Activated naive CD8-positive, alpha-beta T cell treated with anti-CD3 and anti-CD28 coated beads, Interleukin-2, amount 50 U/mL, for 24 hours (primary cell): ENCODE measurements around the gene ECSCR.

ENCODE experiments used
- ATAC-seq: fragments of 150-1000 bp; cut with Tn5 transposase; one replicate; pipeline ENCODE4 v1.10.0; 2021
- DNase-seq: peaks from one replicate; pipeline ENCODE4 v3.0.0; 2021
- H3K27ac Mint-ChIP-seq: one replicate; pipeline ENCODE4 v1.8.0; 2021; ENCODE audit warnings: mild to moderate bottlenecking, mixed read lengths
- H3K27me3 Mint-ChIP-seq: one replicate; pipeline ENCODE4 v1.8.0; 2021; ENCODE audit warnings: mixed read lengths
- H3K36me3 Mint-ChIP-seq: one replicate; pipeline ENCODE4 v1.8.0; 2021; ENCODE audit warnings: low read depth, mixed read lengths
- H3K4me1 Mint-ChIP-seq: one replicate; pipeline ENCODE4 v1.8.0; 2021; ENCODE audit warnings: mixed read lengths
- H3K4me3 Mint-ChIP-seq: one replicate; pipeline ENCODE4 v1.8.0; 2021; ENCODE audit warnings: mild to moderate bottlenecking, moderate library complexity, mixed read lengths
- H3K9me3 Mint-ChIP-seq: one replicate; pipeline ENCODE4 v1.8.0; 2021; ENCODE audit warnings: mixed read lengths

The ECSCR gene

GRCh38 chr5:139402561-139403158, 59.9 kb downstream of the ECSCR start:
- H3K27ac Mint-ChIP-seq: peak overlapping the region; percentile 99
- DNase-seq: peak; percentile 44
- H3K27me3 Mint-ChIP-seq: no peaks in the 10 kb centered on the region
- peaks cover 41% of the 10 kb centered on the region for H3K4me1 Mint-ChIP-seq
- no peaks in the 10 kb centered on the region for H3K36me3 Mint-ChIP-seq
- no peaks in the 10 kb centered on the region for H3K9me3 Mint-ChIP-seq
- peak overlapping the region; percentile 88 for H3K4me3 Mint-ChIP-seq
- ATAC-seq: no peak

GRCh38 chr5:139401546-139401945, 61.0 kb downstream of the ECSCR start:
- no peak for DNase-seq
- Mint-ChIP-seq H3K4me1 (peaks cover 40% of the 10 kb centered on the region), H3K9me3 (no peaks in the 10 kb centered on the region), H3K36me3 (no peaks in the 10 kb centered on the region), H3K27me3 (no peaks in the 10 kb centered on the region), H3K4me3 (no peak overlapping the region), H3K27ac (no peak overlapping the region)
- no peak for ATAC-seq

GRCh38 chr5:139399501-139400121, 62.9 kb downstream of the ECSCR start:
- DNase-seq (no peak), ATAC-seq (peak; percentile 27)
- H3K4me3 Mint-ChIP-seq: no peak overlapping the region
- peaks cover 3% of the 10 kb centered on the region for H3K36me3 Mint-ChIP-seq
- peak overlapping the region; percentile 78 for H3K27ac Mint-ChIP-seq
- H3K27me3 Mint-ChIP-seq: no peaks in the 10 kb centered on the region
- H3K4me1 Mint-ChIP-seq: peaks cover 42% of the 10 kb centered on the region
- no peaks in the 10 kb centered on the region for H3K9me3 Mint-ChIP-seq
